HEK293 (cell line): ENCODE results near the gene TECR.

ENCODE experiments used
- BCL6B ChIP-seq: fragments of 450-650 bp; formaldehyde crosslinking; IDR thresholded peaks from 2 replicates; pipeline ENCODE4 v1.5.1; 2017; ENCODE audit warnings: missing biosample characterization, missing genetic modification characterization
- ELK4 ChIP-seq: IDR thresholded peaks from 2 replicates; pipeline ENCODE4 v1.6.1; 2011; ENCODE audit warnings: mild to moderate bottlenecking, low read depth, low read length, borderline replicate concordance
- KLF1 ChIP-seq: fragments of 450-650 bp; formaldehyde crosslinking; IDR thresholded peaks from 2 replicates; pipeline ENCODE4 v1.5.1; 2016; ENCODE audit warnings: missing biosample characterization, missing genetic modification characterization
- KLF10 ChIP-seq: fragments of 450-650 bp; IDR thresholded peaks from 2 replicates; pipeline ENCODE4 v1.5.1; 2018; ENCODE audit warnings: missing biosample characterization, mild to moderate bottlenecking, missing genetic modification characterization
- KLF9 ChIP-seq: fragments of 450-650 bp; formaldehyde crosslinking; IDR thresholded peaks from 2 replicates; pipeline ENCODE4 v1.5.1; 2016; ENCODE audit warnings: missing biosample characterization, missing genetic modification characterization, low read depth
- OVOL3 ChIP-seq: fragments of 450-650 bp; formaldehyde crosslinking; IDR thresholded peaks from 2 replicates; pipeline ENCODE4 v1.5.1; 2016; ENCODE audit warnings: missing biosample characterization, missing genetic modification characterization
- PATZ1 ChIP-seq: fragments of 450-650 bp; formaldehyde crosslinking; IDR thresholded peaks from 2 replicates; pipeline ENCODE4 v1.5.1; 2016; ENCODE audit warnings: missing biosample characterization, missing genetic modification characterization
- PRDM4 ChIP-seq: fragments of 450-650 bp; formaldehyde crosslinking; IDR thresholded peaks from 2 replicates; pipeline ENCODE4 v1.5.1; 2017; ENCODE audit warnings: missing biosample characterization, missing genetic modification characterization
- PRDM6 ChIP-seq: fragments of 450-650 bp; formaldehyde crosslinking; IDR thresholded peaks from 2 replicates; pipeline ENCODE4 v1.5.1; 2017; ENCODE audit warnings: missing biosample characterization, missing genetic modification characterization
- SP2 ChIP-seq: fragments of 450-650 bp; formaldehyde crosslinking; IDR thresholded peaks from 2 replicates; pipeline ENCODE4 v1.5.1; 2016; ENCODE audit warnings: missing biosample characterization, missing genetic modification characterization
- SP7 ChIP-seq: fragments of 450-650 bp; formaldehyde crosslinking; IDR thresholded peaks from 2 replicates; pipeline ENCODE4 v1.5.1; 2016; ENCODE audit warnings: missing biosample characterization, missing genetic modification characterization
- ZBTB10 ChIP-seq: fragments of 450-650 bp; formaldehyde crosslinking; IDR thresholded peaks from 2 replicates; pipeline ENCODE4 v1.5.1; 2016; ENCODE audit warnings: missing biosample characterization, missing genetic modification characterization
- ZBTB6 ChIP-seq: fragments of 450-650 bp; formaldehyde crosslinking; IDR thresholded peaks from 2 replicates; pipeline ENCODE4 v1.5.1; 2017; ENCODE audit warnings: missing biosample characterization, missing genetic modification characterization
- ZBTB8A ChIP-seq: fragments of 450-650 bp; formaldehyde crosslinking; IDR thresholded peaks from 2 replicates; pipeline ENCODE4 v1.5.1; 2016; ENCODE audit warnings: missing biosample characterization, missing genetic modification characterization
- ZFP69B ChIP-seq: fragments of 450-650 bp; formaldehyde crosslinking; IDR thresholded peaks from 2 replicates; pipeline ENCODE4 v1.5.1; 2016; ENCODE audit warnings: missing biosample characterization, missing genetic modification characterization
- ZNF148 ChIP-seq: fragments of 450-650 bp; formaldehyde crosslinking; IDR thresholded peaks from 2 replicates; pipeline ENCODE4 v1.5.0; 2017; ENCODE audit warnings: missing biosample characterization, missing genetic modification characterization, borderline replicate concordance
- ZNF2 ChIP-seq: fragments of 450-650 bp; formaldehyde crosslinking; IDR thresholded peaks from 2 replicates; pipeline ENCODE4 v1.5.1; 2016; ENCODE audit warnings: missing biosample characterization, missing genetic modification characterization
- ZNF341 ChIP-seq: fragments of 450-650 bp; formaldehyde crosslinking; IDR thresholded peaks from 2 replicates; pipeline ENCODE4; 2016; ENCODE audit warnings: low read depth, missing biosample characterization, missing genetic modification characterization
- ZNF391 ChIP-seq: fragments of 450-650 bp; formaldehyde crosslinking; IDR thresholded peaks from 2 replicates; pipeline ENCODE4 v1.5.1; 2016; ENCODE audit warnings: low read depth, missing biosample characterization, missing genetic modification characterization, borderline replicate concordance
- ZNF561 ChIP-seq: fragments of 450-650 bp; IDR thresholded peaks from 2 replicates; pipeline ENCODE4 v1.5.1; 2018; ENCODE audit warnings: missing biosample characterization, missing genetic modification characterization, borderline replicate concordance
- ZNF610 ChIP-seq: fragments of 450-650 bp; formaldehyde crosslinking; IDR thresholded peaks from 2 replicates; pipeline ENCODE4 v1.5.1; 2016; ENCODE audit warnings: missing biosample characterization, missing genetic modification characterization, borderline replicate concordance
- ZNF629 ChIP-seq: fragments of 450-650 bp; formaldehyde crosslinking; IDR thresholded peaks from 2 replicates; pipeline ENCODE4 v1.5.1; 2017; ENCODE audit warnings: missing biosample characterization, missing genetic modification characterization
- ZXDB ChIP-seq: fragments of 450-650 bp; formaldehyde crosslinking; IDR thresholded peaks from 2 replicates; pipeline ENCODE4 v1.5.1; 2016; ENCODE audit warnings: missing biosample characterization, missing genetic modification characterization

The TECR gene

GRCh38 chr19:14529254-14530004 is at the start of gene TECR (continued):
- TF ChIP-seq ZBTB6 (no peak), OVOL3 (tag by site-specific recombination) (peak; percentile 14; the same call in 1 of the 2 replicates), SP2 (tag by site-specific recombination) (peak; percentile 100), ZFP69B (peak; percentile 38; the same call in 1 of the 2 replicates), ZNF391 (peak; percentile 75; the same call in 1 of the 2 replicates), ZBTB10 (peak; percentile 93), KLF9 (peak; percentile 79; the same call in 1 of the 2 replicates), ZNF148 (tag by site-specific recombination) (no peak), SP7 (tag by site-specific recombination) (peak; percentile 81), KLF10 (peak; percentile 47; the same call in 1 of the 2 replicates), KLF1 (tag by site-specific recombination) (peak; percentile 49; the same call in 1 of the 2 replicates), PRDM4 (no peak), ZNF2 (0 out of 2 replicates have a peak, but pooled peaks have one; percentile 45), ZBTB8A (tag by site-specific recombination) (peak; percentile 32; the same call in 1 of the 2 replicates), BCL6B (tag by site-specific recombination) (no peak), PATZ1 (tag by site-specific recombination) (peak; percentile 12; the same call in 1 of the 2 replicates), ZNF629 (tag by site-specific recombination) (peak; percentile 68), ZXDB (tag by site-specific recombination) (peak; percentile 98), ZNF341 (peak; percentile 91), ELK4 (no peak), PRDM6 (tag by site-specific recombination) (no peak), ZNF561 (tag by site-specific recombination) (peak; percentile 90), ZNF610 (tag by site-specific recombination) (peak; percentile 47; the same call in 1 of the 2 replicates)
